CD14-positive monocyte (primary cell): ENCODE measurements around the gene NLRP9. TPM values are rescaled to one million over a fixed set of nuclear protein-coding genes. Genes with fewer than 3 reads are reported as not detected.

Source experiments
- DNase-seq, 3 donors: peaks; one replicate each; pipeline ENCODE4 v3.0.0-alpha.2; 2011 to 2022
- H2AFZ ChIP-seq: 2 replicates; pipeline ENCODE4 v1.6.0; 2012; ENCODE audit warnings: mild to moderate bottlenecking, low read depth, low read length, inconsistent platforms; ENCODE audit not compliant: insufficient read depth, poor library complexity, severe bottlenecking
- H3K27ac ChIP-seq, 2 donors: 1 replicate in 1 of 2; 2 replicates in 1 of 2; pipeline ENCODE4 v1.5.1; 2012 to 2013; ENCODE audit warnings: low read length in 2 of 2, control low read depth in 1 of 2, inconsistent platforms in 1 of 2, low read depth in 1 of 2, mild to moderate bottlenecking in 1 of 2
- H3K27me3 ChIP-seq, 2 donors: one replicate each; pipeline versions ENCODE4 v1.6.0 to v1.6.1; 2011 to 2013; ENCODE audit warnings: low read length in 2 of 2; ENCODE audit not compliant: control insufficient read depth in 2 of 2, insufficient read depth in 2 of 2
- H3K36me3 ChIP-seq, 2 donors: replicated peaks in 1 of 2; 1 replicate in 1 of 2; 2 replicates in 1 of 2; pipeline versions ENCODE4 v1.5.1 to v1.6.1; 2012 to 2013; ENCODE audit warnings: low read length in 2 of 2, control low read depth in 1 of 2, inconsistent platforms in 1 of 2, mild to moderate bottlenecking in 1 of 2; ENCODE audit not compliant: insufficient read depth in 2 of 2, control insufficient read depth in 1 of 2
- H3K4me1 ChIP-seq, 2 donors: 1 replicate in 1 of 2; 2 replicates in 1 of 2; pipeline versions ENCODE4 v1.5.1 to v1.6.1; 2012 to 2013; ENCODE audit warnings: low read length in 2 of 2, control low read depth in 1 of 2, inconsistent platforms in 1 of 2, mild to moderate bottlenecking in 1 of 2, moderate library complexity in 1 of 2; ENCODE audit not compliant: insufficient read depth in 2 of 2, control insufficient read depth in 1 of 2
- H3K4me2 ChIP-seq: replicated peaks from 2 replicates; pipeline ENCODE3; 2012; ENCODE audit warnings: low read length, moderate library complexity, mild to moderate bottlenecking; ENCODE audit not compliant: poor library complexity, severe bottlenecking; ENCODE audit errors: extremely low read depth
- H3K4me3 ChIP-seq, 3 experiments: fragments of 200-600 bp in 1 of 3; sonication (generic) in 1 of 3; replicated peaks in 1 of 3; 1 replicate in 2 of 3; 2 replicates in 1 of 3; pipeline ENCODE4 v1.5.1; 2011 to 2013; ENCODE audit warnings: low read length in 3 of 3, mild to moderate bottlenecking in 3 of 3, control low read depth in 2 of 3, low read depth in 2 of 3, inconsistent platforms in 1 of 3, moderate library complexity in 1 of 3
- H3K79me2 ChIP-seq: 2 replicates; pipeline ENCODE4 v1.6.0; 2012; ENCODE audit warnings: mild to moderate bottlenecking, control low read depth, inconsistent platforms, low read length, moderate library complexity; ENCODE audit not compliant: insufficient read depth
- H3K9ac ChIP-seq: 2 replicates; pipeline ENCODE4 v1.6.0; 2017; ENCODE audit warnings: low read length, mild to moderate bottlenecking; ENCODE audit not compliant: insufficient read depth, poor library complexity, severe bottlenecking
- H3K9me3 ChIP-seq, 2 donors: replicated peaks in 1 of 2; 1 replicate in 1 of 2; 2 replicates in 1 of 2; pipeline versions ENCODE4 v1.5.1 to v1.6.1; 2012 to 2013; ENCODE audit warnings: low read length in 2 of 2, control low read depth in 1 of 2; ENCODE audit not compliant: control insufficient read depth in 1 of 2, insufficient read depth in 1 of 2
- H4K20me1 ChIP-seq: 2 replicates; pipeline ENCODE4 v1.6.0; 2012; ENCODE audit warnings: mild to moderate bottlenecking, low read length, control low read depth, moderate library complexity; ENCODE audit not compliant: insufficient read depth
- H3K27ac Mint-ChIP-seq, 7 donors: one replicate each; pipeline ENCODE4 v1.8.0; 2020; ENCODE audit warnings: mild to moderate bottlenecking in 7 of 7, mixed read lengths in 7 of 7, moderate library complexity in 6 of 7, inconsistent platforms in 2 of 7
- H3K27me3 Mint-ChIP-seq, 3 donors: one replicate each; pipeline ENCODE4 v1.8.0; 2021 to 2022; ENCODE audit warnings: low read depth in 3 of 3, mild to moderate bottlenecking in 3 of 3, mixed read lengths in 3 of 3, moderate library complexity in 3 of 3, inconsistent platforms in 1 of 3
- H3K36me3 Mint-ChIP-seq, 2 donors: one replicate each; pipeline ENCODE4 v1.8.0; 2020; ENCODE audit warnings: mixed read lengths in 2 of 2, inconsistent platforms in 1 of 2, mild to moderate bottlenecking in 1 of 2
- H3K4me1 Mint-ChIP-seq: one replicate; pipeline ENCODE4 v1.8.0; 2020; ENCODE audit warnings: mild to moderate bottlenecking, mixed read lengths
- H3K4me3 Mint-ChIP-seq, 2 donors: one replicate each; pipeline ENCODE4 v1.8.0; 2020; ENCODE audit warnings: mild to moderate bottlenecking in 2 of 2, mixed read lengths in 2 of 2, moderate library complexity in 1 of 2
- H3K9me3 Mint-ChIP-seq, 7 donors: one replicate each; pipeline ENCODE4 v1.8.0; 2020 to 2022; ENCODE audit warnings: mixed read lengths in 7 of 7, mild to moderate bottlenecking in 6 of 7, moderate library complexity in 6 of 7, inconsistent platforms in 2 of 7
- WGBS: methylation state at CpG from one replicate; pipeline ENCODE4 v1.1.5; 2013; ENCODE audit warnings: missing lambda C conversion rate; ENCODE audit not compliant: insufficient coverage; 5-methylcytosine and 5-hydroxymethylcytosine counted together
- intact Hi-C, 2 donors: fragments of 100-400 bp; cut with micrococcal nuclease; formaldehyde crosslinking; loops; one replicate each; pipeline versions ENCODE4 v1.15.0 to v1.15.1; 2023
- polyA plus RNA-seq, 3 donors: library from polyadenylated mRNA; depleted of rRNA in 1 of 3; unstranded in 2 of 3; stranded (reverse) in 1 of 3; fragments of 300-500 nt in 2 of 3; fragments of >200 nt in 1 of 3; fragmentation: Illumina TruSeq in 2 of 3; gene quantifications; 1 replicate in 2 of 3; 2 replicates in 1 of 3; pipeline ENCODE4 v1.2.3, GENCODE V29; 2012 to 2021
- TF ChIP-seq, protein P1 (sequence below): fragments of 200-600 bp; IDR thresholded peaks from one replicate; pipeline ENCODE4 v1.8.0; 2022; ENCODE audit warnings: antibody characterized with exemption, mild to moderate bottlenecking

NLRP9 gene
- polyA plus RNA-seq, 3 donors, result not detected

DNA sequence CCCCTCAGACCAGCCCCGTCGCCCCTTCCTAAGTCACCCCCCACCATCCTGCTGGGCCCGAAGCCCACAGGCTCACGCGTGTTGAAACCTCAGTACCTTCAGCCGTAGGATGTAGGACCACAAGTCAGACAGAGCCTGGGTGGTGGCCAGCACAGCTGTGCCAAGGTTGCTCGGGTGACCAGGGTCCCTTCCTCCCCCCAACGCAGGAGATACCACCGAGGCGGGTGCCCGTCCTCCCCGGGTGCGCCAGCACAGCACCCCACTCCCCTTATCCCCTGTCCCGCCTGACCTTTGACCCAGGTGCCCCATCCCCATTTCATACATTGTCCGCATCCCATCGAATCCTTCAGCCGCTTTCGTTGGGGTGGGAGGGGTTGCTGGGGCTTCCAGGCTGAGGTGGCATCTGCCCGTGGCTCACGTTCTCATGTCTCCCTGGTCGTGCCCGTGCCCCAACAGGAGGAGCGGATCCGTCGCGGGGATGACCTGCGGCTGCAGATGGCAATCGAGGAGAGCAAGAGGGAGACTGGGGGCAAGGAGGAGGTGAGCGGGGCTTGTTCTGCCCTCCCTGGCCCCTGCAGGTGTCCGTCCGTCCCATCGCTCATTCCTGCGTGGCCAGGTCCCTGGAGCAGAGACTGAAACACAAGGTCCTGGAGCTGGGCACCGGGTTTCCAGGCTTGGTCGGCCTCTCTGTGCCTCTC lies 48.6 kb downstream of the NLRP9 start:
- peaks cover 2% of the 10 kb centered on the region for H3K4me1 Mint-ChIP-seq
- Histone ChIP-seq H2AFZ (no peak overlapping the region), H3K4me1 (no peaks in the 10 kb centered on the region), H4K20me1 (peaks cover 94% of the 10 kb centered on the region), H3K36me3 (peaks cover 93 to 99% of the 10 kb centered on the region in 2 donors), H3K4me3 (no peak overlapping the region), H3K27ac (no peak overlapping the region), H3K4me2 (no peak overlapping the region), H3K27me3 (no peaks in the 10 kb centered on the region), H3K9me3 (no peaks in the 10 kb centered on the region), H3K9ac (no peak overlapping the region), H3K79me2 (peaks cover 38% of the 10 kb centered on the region)
- peak overlapping the region in 1 of 7 donors; percentile 40 for H3K27ac Mint-ChIP-seq
- TF ChIP-seq, protein P1, sequence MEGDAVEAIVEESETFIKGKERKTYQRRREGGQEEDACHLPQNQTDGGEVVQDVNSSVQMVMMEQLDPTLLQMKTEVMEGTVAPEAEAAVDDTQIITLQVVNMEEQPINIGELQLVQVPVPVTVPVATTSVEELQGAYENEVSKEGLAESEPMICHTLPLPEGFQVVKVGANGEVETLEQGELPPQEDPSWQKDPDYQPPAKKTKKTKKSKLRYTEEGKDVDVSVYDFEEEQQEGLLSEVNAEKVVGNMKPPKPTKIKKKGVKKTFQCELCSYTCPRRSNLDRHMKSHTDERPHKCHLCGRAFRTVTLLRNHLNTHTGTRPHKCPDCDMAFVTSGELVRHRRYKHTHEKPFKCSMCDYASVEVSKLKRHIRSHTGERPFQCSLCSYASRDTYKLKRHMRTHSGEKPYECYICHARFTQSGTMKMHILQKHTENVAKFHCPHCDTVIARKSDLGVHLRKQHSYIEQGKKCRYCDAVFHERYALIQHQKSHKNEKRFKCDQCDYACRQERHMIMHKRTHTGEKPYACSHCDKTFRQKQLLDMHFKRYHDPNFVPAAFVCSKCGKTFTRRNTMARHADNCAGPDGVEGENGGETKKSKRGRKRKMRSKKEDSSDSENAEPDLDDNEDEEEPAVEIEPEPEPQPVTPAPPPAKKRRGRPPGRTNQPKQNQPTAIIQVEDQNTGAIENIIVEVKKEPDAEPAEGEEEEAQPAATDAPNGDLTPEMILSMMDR, result no peak
- no peaks in the 10 kb centered on the region for H3K9me3 Mint-ChIP-seq
- intact Hi-C loops, result no loop called here
- H3K27me3 Mint-ChIP-seq, result no peaks in the 10 kb centered on the region
- peaks cover 69 to 95% of the 10 kb centered on the region in 2 donors for H3K36me3 Mint-ChIP-seq
- no peak for DNase-seq
- H3K4me3 Mint-ChIP-seq, result no peak overlapping the region
- 98% methylated on average over 24 of the region's 35 CpGs for WGBS

- Histone ChIP-seq H3K27ac (no peak overlapping the region), H3K4me2 (no peak overlapping the region), H2AFZ (no peak overlapping the region), H3K27me3 (no peaks in the 10 kb centered on the region), H3K79me2 (peaks cover 48% of the 10 kb centered on the region), H3K4me1 (no peaks in the 10 kb centered on the region), H3K4me3 (no peak overlapping the region), H4K20me1 (peaks cover 97% of the 10 kb centered on the region), H3K9me3 (no peaks in the 10 kb centered on the region), H3K9ac (no peak overlapping the region), H3K36me3 (peaks cover 93 to 99% of the 10 kb centered on the region in 2 donors)
- no peak overlapping the region for H3K4me3 Mint-ChIP-seq
- no peaks in the 10 kb centered on the region for H3K9me3 Mint-ChIP-seq
- WGBS, result 90% methylated on average over 22 of the region's 27 CpGs
- peaks cover 68 to 95% of the 10 kb centered on the region in 2 donors for H3K36me3 Mint-ChIP-seq
- peak overlapping the region in 3 of 7 donors; percentile 53 to 65 (median 61) for H3K27ac Mint-ChIP-seq
- no peaks in the 10 kb centered on the region for H3K27me3 Mint-ChIP-seq
- H3K4me1 Mint-ChIP-seq, result peaks cover 2% of the 10 kb centered on the region
- intact Hi-C loops, result no loop called here
- DNase-seq, result no peak
- TF ChIP-seq, protein P1, result no peak
Observed at GRCh38 chr19:55688422-55689218, 49.6 kb downstream of the NLRP9 start.
